ENCODE results near the gene MSH2. TPM values are rescaled to one million over a fixed set of nuclear protein-coding genes. Genes with fewer than 3 reads are reported as not detected.
"Not testable (repeated sequence)": the region's sequence is repeated elsewhere in the genome, so short reads cannot be mapped to it uniquely, and the experiment has no call there.

MSH2 gene
- total RNA-seq, 4 donors from 2014 or later, result 5.7 to 12.9 (median 8.5) TPM

DNA sequence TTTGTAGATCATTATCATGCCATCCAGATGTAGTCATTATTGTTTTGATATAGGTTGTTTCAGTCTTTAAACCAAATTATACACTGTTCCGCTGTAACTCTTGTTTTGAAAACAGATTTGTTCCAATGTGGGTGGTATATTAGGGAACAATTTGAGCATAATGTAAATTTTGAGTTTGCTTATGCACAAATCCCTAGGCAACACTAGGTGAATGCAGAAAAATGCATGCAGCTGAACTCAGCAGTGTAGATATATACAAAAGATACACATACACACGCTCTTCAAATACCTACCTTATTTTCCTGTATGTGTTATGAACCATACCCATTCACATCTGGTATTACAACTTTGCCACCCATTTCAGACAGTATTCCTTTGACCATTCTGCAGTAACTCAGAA is 35.8 kb downstream of the MSH2 start:
- Histone ChIP-seq H3K4me3 (no peak overlapping the region), H3K27me3 (no peaks in the 10 kb centered on the region), H3K27ac (no peak overlapping the region), H3K4me1 (no peaks in the 10 kb centered on the region), H3K36me3 (peaks cover 0 to 11% of the 10 kb centered on the region in 2 donors), H3K9me3 (no peaks in the 10 kb centered on the region)
- no peak for ATAC-seq
- TF ChIP-seq POLR2A (IDR thresholded peaks at IDR 0.05), result no peak
- no peak for TF ChIP-seq CTCF (IDR thresholded peaks at IDR 0.05)
- 85 to 96% methylated on average over 2 of the region's 2 CpGs for WGBS, 2 donors (ENCODE audit: low coverage in 1 of 2)

DNA sequence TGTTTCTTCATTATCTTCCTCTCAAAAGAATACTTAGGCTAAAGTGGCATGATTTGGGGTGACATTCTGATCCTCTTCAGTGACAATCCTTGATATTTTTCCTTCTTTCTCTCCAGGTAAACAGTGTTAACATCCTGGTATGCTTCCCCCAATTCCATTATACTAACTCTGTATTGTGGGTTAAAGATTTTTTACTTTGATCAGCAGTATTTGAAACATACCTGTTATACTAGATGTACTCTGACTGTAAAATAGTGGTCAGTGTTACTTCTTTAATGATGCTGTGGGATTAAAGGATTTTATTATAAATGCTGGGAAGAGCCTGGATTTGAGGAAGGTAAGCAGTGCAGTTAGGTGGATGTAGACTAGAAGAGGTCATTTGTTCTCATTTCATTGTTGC is 48.8 kb downstream of the MSH2 start:
- ATAC-seq, result no peak
- Histone ChIP-seq H3K4me3 (no peak overlapping the region), H3K9me3 (no peaks in the 10 kb centered on the region), H3K4me1 (no peaks in the 10 kb centered on the region), H3K36me3 (peaks cover 0 to 25% of the 10 kb centered on the region in 2 donors), H3K27me3 (no peaks in the 10 kb centered on the region), H3K27ac (no peak overlapping the region)
- TF ChIP-seq CTCF (IDR thresholded peaks at IDR 0.05) (no peak), POLR2A (IDR thresholded peaks at IDR 0.05) (no peak), POLR2AphosphoS5 (IDR thresholded peaks at IDR 0.05) (no peak), EP300 (IDR thresholded peaks at IDR 0.05) (no peak)

- Histone ChIP-seq H3K4me1 (no peaks in the 10 kb centered on the region), H3K4me3 (no peak overlapping the region), H3K27me3 (no peaks in the 10 kb centered on the region), H3K36me3 (peaks cover 0 to 25% of the 10 kb centered on the region in 2 donors), H3K27ac (no peak overlapping the region), H3K9me3 (no peaks in the 10 kb centered on the region)
- TF ChIP-seq POLR2A (IDR thresholded peaks at IDR 0.05) (no peak), POLR2AphosphoS5 (IDR thresholded peaks at IDR 0.05) (no peak), EP300 (IDR thresholded peaks at IDR 0.05) (no peak), CTCF (IDR thresholded peaks at IDR 0.05) (no peak)
- no peak for ATAC-seq
- 86% methylated on average over 2 of the region's 2 CpGs for WGBS, 2 donors (ENCODE audit: low coverage in 1 of 2)
Observed at GRCh38 chr2:47452761-47453160, 49.8 kb downstream of the MSH2 start.

- H3K27ac ChIP-seq, H3K4me3 ChIP-seq, ATAC-seq, H3K27me3 ChIP-seq, H3K4me1 ChIP-seq, H3K9me3 ChIP-seq: not testable (repeated sequence)
- peaks cover 0 to 21% of the 10 kb centered on the region in 2 donors for H3K36me3 ChIP-seq
- 100% methylated on average over 1 to 5 of the region's 5 CpGs for WGBS, 2 donors (ENCODE audit: low coverage in 1 of 2)
Observed at GRCh38 chr2:47454818-47455217, 51.9 kb downstream of the MSH2 start.

DNA sequence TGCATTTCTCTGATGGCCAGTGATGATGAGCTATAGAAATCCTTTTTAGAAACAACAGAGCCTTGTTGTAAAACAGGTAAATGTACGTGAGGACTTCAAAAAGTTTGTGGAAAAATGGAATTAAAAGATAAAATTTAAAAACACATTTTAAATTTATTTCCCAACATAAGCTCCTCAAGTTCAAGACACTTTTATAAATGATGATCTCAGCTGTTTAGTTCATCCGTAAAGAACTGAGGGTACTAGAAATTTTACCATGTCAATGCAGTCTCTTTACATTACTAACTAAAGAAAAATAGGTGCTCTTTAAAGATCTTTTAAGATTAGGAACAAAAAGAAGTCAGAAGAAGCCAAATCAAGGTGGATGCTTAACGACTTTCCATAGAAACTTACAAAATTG is 52.5 kb downstream of the MSH2 start:
- Histone ChIP-seq H3K9me3 (no peaks in the 10 kb centered on the region), H3K27ac (no peak overlapping the region), H3K27me3 (no peaks in the 10 kb centered on the region), H3K4me1 (no peaks in the 10 kb centered on the region), H3K4me3 (no peak overlapping the region), H3K36me3 (peaks cover 0 to 20% of the 10 kb centered on the region in 2 donors)
- TF ChIP-seq POLR2A (IDR thresholded peaks at IDR 0.05), result no peak
- no peak for TF ChIP-seq POLR2AphosphoS5 (IDR thresholded peaks at IDR 0.05)
- no peak for TF ChIP-seq CTCF (IDR thresholded peaks at IDR 0.05)
- TF ChIP-seq EP300 (IDR thresholded peaks at IDR 0.05), result no peak
- ATAC-seq, result no peak
- 87 to 94% methylated on average over 2 to 3 of the region's 3 CpGs for WGBS, 2 donors (ENCODE audit: low coverage in 1 of 2)

DNA sequence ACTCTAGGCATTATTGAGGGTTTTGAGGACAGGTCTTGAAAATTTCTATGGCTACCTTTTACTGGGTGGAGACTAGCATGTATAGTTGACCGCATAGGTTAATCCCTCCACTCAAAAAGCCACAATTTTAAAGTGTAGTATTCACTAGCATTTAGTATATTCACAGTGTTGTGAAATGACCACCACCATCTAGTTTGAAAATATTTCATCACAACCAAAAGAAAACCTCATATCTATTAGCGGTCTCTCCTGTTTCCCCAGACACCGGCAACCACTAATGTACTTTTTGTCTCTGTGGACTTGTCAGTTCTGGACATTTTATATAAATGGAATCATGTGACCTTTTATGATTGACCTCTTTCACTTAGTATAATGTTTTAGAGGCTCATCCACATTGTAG is 53.9 kb downstream of the MSH2 start:
- WGBS, 2 donors (ENCODE audit: low coverage in 1 of 2), result 91 to 92% methylated on average over 3 of the region's 3 CpGs
- H3K4me3 ChIP-seq, result no peak overlapping the region
- H3K4me1 ChIP-seq, result no peaks in the 10 kb centered on the region
- TF ChIP-seq POLR2A (IDR thresholded peaks at IDR 0.05), result no peak
- TF ChIP-seq POLR2AphosphoS5 (IDR thresholded peaks at IDR 0.05), result no peak
- no peak for TF ChIP-seq CTCF (IDR thresholded peaks at IDR 0.05)
- TF ChIP-seq EP300 (IDR thresholded peaks at IDR 0.05), result no peak
- H3K36me3 ChIP-seq, result peaks cover 0 to 10% of the 10 kb centered on the region in 2 donors
- no peak for ATAC-seq
- H3K27me3 ChIP-seq, result no peaks in the 10 kb centered on the region
- no peaks in the 10 kb centered on the region for H3K9me3 ChIP-seq
- no peak overlapping the region for H3K27ac ChIP-seq

Data from gastroesophageal sphincter (tissue), 4 donors.